ENCODE data around the gene SHMT2. TPM values are rescaled to one million over a fixed set of nuclear protein-coding genes. Genes with fewer than 3 reads are reported as not detected.
A peak's percentile ranks its signal among the peaks of the same experiment; 100 is the strongest.

The SHMT2 gene
- total RNA-seq, 1 experiment from 2014 or later: 210 TPM

DNA sequence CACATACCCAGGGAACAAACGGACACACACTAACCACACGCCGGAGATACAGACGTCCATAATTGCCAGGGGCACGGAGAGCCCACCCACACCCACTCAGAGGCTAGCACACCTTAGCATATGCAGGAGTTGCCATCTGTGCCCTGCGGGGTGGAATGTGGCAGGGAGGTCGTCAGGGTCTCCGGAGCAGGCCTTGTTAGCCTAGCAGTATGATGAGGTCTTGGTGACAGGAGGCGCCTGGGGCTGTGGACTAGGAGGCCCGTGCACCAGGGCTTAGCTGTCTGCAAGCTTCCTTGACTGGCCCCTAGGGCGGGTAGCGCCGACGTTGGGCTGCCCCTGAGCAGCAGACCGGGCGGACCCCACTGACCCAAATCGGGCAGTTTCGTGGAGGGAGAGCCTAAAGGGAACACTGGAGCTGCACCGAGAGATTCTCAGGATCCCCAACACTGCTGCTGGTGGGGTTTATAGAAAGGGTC is 11.5 kb downstream of the SHMT2 start:
- Histone ChIP-seq H3K36me3 (ENCODE audit: low read depth, low read length) (no peaks in the 10 kb centered on the region), H3F3A (ENCODE audit: low read length, unreplicated experiment) (no peaks in the 10 kb centered on the region), H3K27ac (ENCODE audit: low read length) (no peak overlapping the region), H3K79me2 (ENCODE audit: low read length) (no peaks in the 10 kb centered on the region), H3K4me1 (ENCODE audit: insufficient read depth, low read length) (peaks cover 33% of the 10 kb centered on the region), H3K4me2 (ENCODE audit: low read length) (peak overlapping the region; percentile 98), H3K9me2 (replicated peaks; ENCODE audit: low read length) (no peaks in the 10 kb centered on the region), H4K20me1 (ENCODE audit: low read length) (no peaks in the 10 kb centered on the region), H3K9me3 (ENCODE audit: low read length) (no peaks in the 10 kb centered on the region), H3K9ac (ENCODE audit: low read length) (no peak overlapping the region), H3K27me3 (ENCODE audit: low read length) (peaks cover 16% of the 10 kb centered on the region), H2AFZ (ENCODE audit: low read length) (peak overlapping the region; percentile 79), H3K4me3 (ENCODE audit: low read length) (peak overlapping the region; percentile 70)
- intact Hi-C loops (cut with micrococcal nuclease): no loop called here
- ATAC-seq (0 out of 2 replicates have a peak, but pooled peaks have one; percentile 4), DNase-seq (peak; percentile 27)
- ChIA-PET POLR2A (ENCODE audit: unreplicated experiment) (interaction anchor here (1.0 kb wide), 1 partner anchor 11 kb away, joined by 4 read pairs; no protein-coding TSS in a partner anchor), CTCF (interaction anchor here (0.9 to 1.3 kb wide), 2 partner anchors 11 to 27 kb away, joined by 3 to 10 read pairs; partner anchors contain the start of gene SHMT2)
- no TSS peak for BruUV-seq (replicated peaks)
- TF ChIP-seq EZH2 (IDR thresholded peaks at IDR 0.05; ENCODE audit: low read length, unreplicated experiment) (no peak), EZH2phosphoT487 (IDR thresholded peaks at IDR 0.05; ENCODE audit: borderline replicate concordance, low read length) (no peak)
- TF ChIP-seq, protein P1, sequence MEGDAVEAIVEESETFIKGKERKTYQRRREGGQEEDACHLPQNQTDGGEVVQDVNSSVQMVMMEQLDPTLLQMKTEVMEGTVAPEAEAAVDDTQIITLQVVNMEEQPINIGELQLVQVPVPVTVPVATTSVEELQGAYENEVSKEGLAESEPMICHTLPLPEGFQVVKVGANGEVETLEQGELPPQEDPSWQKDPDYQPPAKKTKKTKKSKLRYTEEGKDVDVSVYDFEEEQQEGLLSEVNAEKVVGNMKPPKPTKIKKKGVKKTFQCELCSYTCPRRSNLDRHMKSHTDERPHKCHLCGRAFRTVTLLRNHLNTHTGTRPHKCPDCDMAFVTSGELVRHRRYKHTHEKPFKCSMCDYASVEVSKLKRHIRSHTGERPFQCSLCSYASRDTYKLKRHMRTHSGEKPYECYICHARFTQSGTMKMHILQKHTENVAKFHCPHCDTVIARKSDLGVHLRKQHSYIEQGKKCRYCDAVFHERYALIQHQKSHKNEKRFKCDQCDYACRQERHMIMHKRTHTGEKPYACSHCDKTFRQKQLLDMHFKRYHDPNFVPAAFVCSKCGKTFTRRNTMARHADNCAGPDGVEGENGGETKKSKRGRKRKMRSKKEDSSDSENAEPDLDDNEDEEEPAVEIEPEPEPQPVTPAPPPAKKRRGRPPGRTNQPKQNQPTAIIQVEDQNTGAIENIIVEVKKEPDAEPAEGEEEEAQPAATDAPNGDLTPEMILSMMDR (conservative IDR thresholded peaks at IDR 0.05; ENCODE audit: low read depth, low read length): no peak

DNA sequence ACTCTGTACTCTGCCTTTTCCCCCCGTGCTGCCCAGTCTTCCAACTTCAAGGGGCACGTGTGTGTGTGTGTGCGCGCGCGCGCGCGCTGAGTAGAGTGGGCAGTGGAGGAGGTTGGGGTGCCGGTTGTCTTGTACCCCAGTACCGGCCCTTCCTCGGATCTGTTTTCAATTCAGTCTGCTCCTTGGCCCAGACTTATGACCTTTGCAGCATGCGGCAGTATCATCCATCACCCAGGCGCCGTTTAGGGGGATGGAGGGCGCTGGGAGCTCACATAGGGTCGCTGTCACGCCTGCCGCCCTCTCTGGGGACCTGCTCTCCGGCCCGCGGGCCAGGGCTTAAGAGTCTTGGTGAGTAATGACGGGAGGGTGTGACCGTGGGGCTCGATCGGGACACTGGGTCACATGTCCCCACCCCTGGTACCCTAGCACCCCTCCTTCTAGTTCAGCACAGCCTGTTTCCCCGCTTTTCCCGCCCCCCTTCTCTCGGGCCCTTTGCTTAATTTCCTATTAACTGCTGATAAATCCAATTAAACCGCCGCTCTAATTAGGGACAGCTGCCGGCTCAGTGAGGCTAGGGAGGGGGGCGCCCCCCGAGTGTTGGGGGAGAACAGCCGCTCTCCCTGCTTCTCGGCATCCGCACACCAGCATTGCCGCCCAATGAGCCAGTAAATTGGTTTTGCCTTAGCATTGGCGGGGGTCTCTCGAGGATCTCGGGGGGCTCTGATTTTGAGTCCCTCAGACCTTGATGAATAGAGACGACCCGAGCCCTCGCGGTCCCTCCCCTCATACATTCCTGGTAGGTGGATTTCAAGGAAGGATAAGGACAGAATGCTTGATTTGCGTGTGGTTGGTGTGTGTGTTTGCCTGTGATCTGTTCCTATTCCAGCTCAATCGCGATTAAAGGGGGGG is 12.1 kb downstream of the SHMT2 start:
- no peaks in the 10 kb centered on the region for H3K9me3 ChIP-seq (ENCODE audit: low read length)
- ATAC-seq (no peak), DNase-seq (no peak)
- ChIA-PET CTCF (interaction anchor here (1.8 to 2.1 kb wide), 2 partner anchors 28 to 217 kb away, joined by 7 to 24 read pairs; no protein-coding TSS in a partner anchor), POLR2A (ENCODE audit: unreplicated experiment) (no interaction called here)
- H3K4me1 ChIP-seq (ENCODE audit: insufficient read depth, low read length): peaks cover 33% of the 10 kb centered on the region
- H3K9me2 ChIP-seq (replicated peaks; ENCODE audit: low read length): no peaks in the 10 kb centered on the region
- H3K4me2 ChIP-seq (ENCODE audit: low read length): peak overlapping the region; percentile 99
- no peaks in the 10 kb centered on the region for H4K20me1 ChIP-seq (ENCODE audit: low read length)
- no peaks in the 10 kb centered on the region for H3K36me3 ChIP-seq (ENCODE audit: low read depth, low read length)
- TF ChIP-seq EZH2phosphoT487 (IDR thresholded peaks at IDR 0.05; ENCODE audit: borderline replicate concordance, low read length) (no peak), EZH2 (IDR thresholded peaks at IDR 0.05; ENCODE audit: low read length, unreplicated experiment) (peak; percentile 68)
- TF ChIP-seq, protein P1 (conservative IDR thresholded peaks at IDR 0.05; ENCODE audit: low read depth, low read length): no peak
- BruUV-seq (replicated peaks): no TSS peak
- H3K9ac ChIP-seq (ENCODE audit: low read length): no peak overlapping the region
- H3K27ac ChIP-seq (ENCODE audit: low read length): no peak overlapping the region
- H3K79me2 ChIP-seq (ENCODE audit: low read length): no peaks in the 10 kb centered on the region
- no peak overlapping the region for H3K4me3 ChIP-seq (ENCODE audit: low read length)
- H3K27me3 ChIP-seq (ENCODE audit: low read length): peaks cover 16% of the 10 kb centered on the region
- no peak overlapping the region for H2AFZ ChIP-seq (ENCODE audit: low read length)
- intact Hi-C loops (cut with micrococcal nuclease): no loop called here
- H3F3A ChIP-seq (ENCODE audit: low read length, unreplicated experiment): no peaks in the 10 kb centered on the region
